ENCODE data around the gene CACNG3. TPM values are rescaled to one million over a fixed set of nuclear protein-coding genes. Genes with fewer than 3 reads are reported as not detected.

CACNG3 gene
- total RNA-seq, 1 experiment from 2014 or later = not detected

GRCh38 chr16:24360936-24361335 is 104.8 kb downstream of the CACNG3 start:
- H3K27ac ChIP-seq (ENCODE audit: insufficient read length, low read depth, low read length) = no peak overlapping the region
- H2AK5ac ChIP-seq (ENCODE audit: insufficient read length, low read length) = no peak overlapping the region
- H3K56ac ChIP-seq (ENCODE audit: insufficient read length, low read depth, low read length) = no peak overlapping the region
- H2BK20ac ChIP-seq (ENCODE audit: low read depth, low read length, poor library complexity, severe bottlenecking) = no peak overlapping the region
- H3K79me1 ChIP-seq (ENCODE audit: insufficient read depth, low read depth, low read length, poor library complexity, severe bottlenecking) = no peaks in the 10 kb centered on the region
- no peaks in the 10 kb centered on the region; a peak in 1 of 5 replicates for H3K9me3 Mint-ChIP-seq
- H4K5ac ChIP-seq (ENCODE audit: insufficient read length, low read depth, low read length) = no peak overlapping the region
- H4K91ac ChIP-seq (ENCODE audit: insufficient read length, low read depth, low read length) = no peak overlapping the region
- no peak overlapping the region for H3K18ac ChIP-seq (ENCODE audit: insufficient read length, low read depth, low read length)
- H3K4me1 Mint-ChIP-seq = peaks cover 13 to 15% of the 10 kb centered on the region in 2 experiments
- H3K9ac ChIP-seq (ENCODE audit: extremely low read depth, insufficient read length, low read length) = no peak overlapping the region
- no peak overlapping the region for H4K8ac ChIP-seq (replicated peaks; ENCODE audit: insufficient read length, low read depth, low read length)
- H2BK12ac ChIP-seq (ENCODE audit: insufficient read length, low read depth, low read length) = no peak overlapping the region
- no peak overlapping the region for H3K4ac ChIP-seq (ENCODE audit: low read depth, low read length)
- H4K20me1 ChIP-seq (ENCODE audit: control insufficient read depth, insufficient read depth, insufficient read length) = no peaks in the 10 kb centered on the region
- H2BK15ac ChIP-seq (ENCODE audit: low read depth, low read length) = no peak overlapping the region
- no peak for DNase-seq
- WGBS (ENCODE audit: extremely low coverage, insufficient read length, low lambda C conversion rate) = no CpG with 5 or more reads among the region's 4 CpGs
- TF ChIP-seq, protein P1, sequence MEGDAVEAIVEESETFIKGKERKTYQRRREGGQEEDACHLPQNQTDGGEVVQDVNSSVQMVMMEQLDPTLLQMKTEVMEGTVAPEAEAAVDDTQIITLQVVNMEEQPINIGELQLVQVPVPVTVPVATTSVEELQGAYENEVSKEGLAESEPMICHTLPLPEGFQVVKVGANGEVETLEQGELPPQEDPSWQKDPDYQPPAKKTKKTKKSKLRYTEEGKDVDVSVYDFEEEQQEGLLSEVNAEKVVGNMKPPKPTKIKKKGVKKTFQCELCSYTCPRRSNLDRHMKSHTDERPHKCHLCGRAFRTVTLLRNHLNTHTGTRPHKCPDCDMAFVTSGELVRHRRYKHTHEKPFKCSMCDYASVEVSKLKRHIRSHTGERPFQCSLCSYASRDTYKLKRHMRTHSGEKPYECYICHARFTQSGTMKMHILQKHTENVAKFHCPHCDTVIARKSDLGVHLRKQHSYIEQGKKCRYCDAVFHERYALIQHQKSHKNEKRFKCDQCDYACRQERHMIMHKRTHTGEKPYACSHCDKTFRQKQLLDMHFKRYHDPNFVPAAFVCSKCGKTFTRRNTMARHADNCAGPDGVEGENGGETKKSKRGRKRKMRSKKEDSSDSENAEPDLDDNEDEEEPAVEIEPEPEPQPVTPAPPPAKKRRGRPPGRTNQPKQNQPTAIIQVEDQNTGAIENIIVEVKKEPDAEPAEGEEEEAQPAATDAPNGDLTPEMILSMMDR (conservative IDR thresholded peaks at IDR 0.05) = no peak
- H2AFZ ChIP-seq (ENCODE audit: low read length) = no peak overlapping the region
- no peak overlapping the region for H3K4me2 ChIP-seq (ENCODE audit: insufficient read depth, insufficient read length, low read length)
- H3K23ac ChIP-seq (ENCODE audit: insufficient read length, low read depth, low read length) = no peak overlapping the region
- H3K27ac Mint-ChIP-seq = no peak overlapping the region
- peaks cover 24% of the 10 kb centered on the region for H3K27me3 Mint-ChIP-seq (ENCODE audit: low read depth)
- no peaks in the 10 kb centered on the region for H3K27me3 ChIP-seq (ENCODE audit: insufficient read depth, low read length)
- no peaks in the 10 kb centered on the region for H3K23me2 ChIP-seq (ENCODE audit: insufficient read length, low read depth, low read length, poor library complexity, severe bottlenecking)
- no peak overlapping the region for H2BK5ac ChIP-seq (ENCODE audit: insufficient read length, low read length)
- H3T11ph ChIP-seq (ENCODE audit: low read length) = no peak overlapping the region
- H3K4me3 Mint-ChIP-seq = no peak overlapping the region
- no peaks in the 10 kb centered on the region for H3K9me3 ChIP-seq (ENCODE audit: control insufficient read depth, low read depth, low read length)
- H3K14ac ChIP-seq (ENCODE audit: insufficient read depth, low read length) = no peak overlapping the region
- H2BK120ac ChIP-seq (ENCODE audit: low read depth, low read length, poor library complexity, severe bottlenecking) = no peak overlapping the region
- 0 out of 2 replicates have a peak, but pooled peaks cover 2% of the 10 kb centered on the region for H3K4me1 ChIP-seq (ENCODE audit: insufficient read depth, low read length)
- H3K36me3 Mint-ChIP-seq (ENCODE audit: insufficient read depth in 1 of 3, low read depth in 3 of 3) = no peaks in the 10 kb centered on the region
- no peaks in the 10 kb centered on the region for H3K79me2 ChIP-seq (ENCODE audit: insufficient read depth, low read length)
